HCT116 (cell line): ENCODE measurements around the gene ITSN1. TPM values are rescaled to one million over a fixed set of nuclear protein-coding genes. Genes with fewer than 3 reads are reported as not detected.

Experiments used
- ATAC-seq: fragments of 200-7000 bp; cut with Tn5 transposase; 2 replicates; pipeline ENCODE4 v1.9.1; 2020; ENCODE audit warnings: mild to moderate bottlenecking, moderate library complexity
- BruUV-seq: library from RNA; stranded (reverse); fragments of 400-500 nt; replicated peaks from 2 replicates; lab custom pipeline; 2021; lab: Mats Ljungman, UMichigan
- CTCF ChIA-PET: fragments of 300-600 bp; sonication (Branson Sonifier 250); formaldehyde crosslinking; loops from one replicate; lab custom pipeline; 2021; ENCODE audit warnings: antibody characterized with exemption; lab: Charles Lee
- POLR2A ChIA-PET: fragments of 300-600, 350-600 bp; sonication (Branson Sonifier 250); formaldehyde crosslinking; loops from one replicate; lab custom pipeline; 2021; ENCODE audit warnings: antibody characterized with exemption; lab: Charles Lee
- RAD21 ChIA-PET, 2 experiments: fragments of 300-600 bp; sonication (Branson Sonifier 250); formaldehyde crosslinking; loops; one replicate each; lab custom pipeline; 2023; ENCODE audit warnings: low total read pairs in 2 of 2; ENCODE audit not compliant: uncharacterized antibody in 2 of 2, unreplicated experiment in 2 of 2, low non-redundant PET in 1 of 2; lab: Charles Lee
- DNase-seq: peaks from one replicate; pipeline ENCODE4 v3.0.0-alpha.2; 2010; ENCODE audit warnings: low read depth, low spot score
- H2AFZ ChIP-seq: fragments of 200-600 bp; shearing (Covaris generic), sonication (generic); 2 replicates; pipeline ENCODE4 v1.6.1; 2017; ENCODE audit warnings: low read depth, mixed run types, mixed read lengths, antibody characterized with exemption, low read length; ENCODE audit not compliant: poor library complexity, severe bottlenecking
- H3K27ac ChIP-seq: 2 replicates; pipeline ENCODE4 v1.5.1; 2012; ENCODE audit warnings: low read depth, low read length
- H3K27me3 ChIP-seq: fragments of 200-600 bp; sonication (generic); 2 replicates; pipeline ENCODE4 v1.6.1; 2016; ENCODE audit warnings: mixed run types, low read length, mixed read lengths; ENCODE audit not compliant: insufficient read depth
- H3K36me3 ChIP-seq, 2 experiments: fragments of 200-500 bp in 1 of 2; fragments of 200-600 bp in 1 of 2; sonication (Bioruptor generic) in 1 of 2; sonication (generic) in 1 of 2; 2 replicates each; pipeline versions ENCODE4 v1.5.1 to v1.6.1; 2014 to 2016; ENCODE audit warnings: low read length in 2 of 2, inconsistent platforms in 1 of 2, mixed read lengths in 1 of 2, mixed run types in 1 of 2; ENCODE audit not compliant: insufficient read depth in 2 of 2, control insufficient read depth in 1 of 2
- H3K4me1 ChIP-seq, 2 experiments: fragments of 200-600 bp in 1 of 2; sonication (generic) in 1 of 2; 2 replicates each; pipeline versions ENCODE4 v1.5.1 to v1.6.1; 2012 to 2017; ENCODE audit warnings: low read length in 2 of 2, inconsistent platforms in 1 of 2, mild to moderate bottlenecking in 1 of 2, mixed read lengths in 1 of 2, mixed run types in 1 of 2, moderate library complexity in 1 of 2; ENCODE audit not compliant: insufficient read depth in 2 of 2, control insufficient read depth in 1 of 2
- H3K4me2 ChIP-seq: fragments of 200-600 bp; sonication (generic); 2 replicates; pipeline ENCODE4 v1.6.1; 2017; ENCODE audit warnings: mixed run types, low read length, mixed read lengths
- H3K4me3 ChIP-seq, 2 experiments: fragments of 200-600 bp in 1 of 2; sonication (generic) in 1 of 2; replicated peaks in 1 of 2; 2 replicates each; pipeline ENCODE4 v1.5.1; 2011 to 2016; ENCODE audit warnings: low read length in 2 of 2, control low read depth in 1 of 2, low read depth in 1 of 2, mild to moderate bottlenecking in 1 of 2, mixed read lengths in 1 of 2, mixed run types in 1 of 2
- H3K79me2 ChIP-seq: fragments of 200-600 bp; sonication (generic); 2 replicates; pipeline ENCODE4 v1.6.1; 2017; ENCODE audit warnings: mild to moderate bottlenecking, mixed run types, low read length, moderate library complexity, mixed read lengths; ENCODE audit not compliant: insufficient read depth
- H3K9ac ChIP-seq: fragments of 200-600 bp; sonication (generic); 2 replicates; pipeline ENCODE4 v1.6.1; 2016; ENCODE audit warnings: low read length, mixed read lengths
- H3K9me2 ChIP-seq: fragments of 200-600 bp; sonication (generic), shearing (Covaris generic); 2 replicates; pipeline ENCODE4 v1.6.1; 2017; ENCODE audit warnings: mixed run types, mild to moderate bottlenecking, moderate library complexity; ENCODE audit not compliant: insufficient read depth
- H3K9me3 ChIP-seq, 2 experiments: fragments of 200-500 bp in 1 of 2; fragments of 200-600 bp in 1 of 2; sonication (Bioruptor generic) in 1 of 2; sonication (generic) in 1 of 2; 2 replicates each; pipeline ENCODE4 v1.6.1; 2014 to 2017; ENCODE audit warnings: low read length in 2 of 2, mixed read lengths in 2 of 2, inconsistent platforms in 1 of 2, low read depth in 1 of 2, mild to moderate bottlenecking in 1 of 2, mixed run types in 1 of 2, moderate library complexity in 1 of 2; ENCODE audit not compliant: control insufficient read depth in 1 of 2, insufficient read depth in 1 of 2
- H4K20me1 ChIP-seq: fragments of 200-600 bp; sonication (generic), shearing (Covaris generic); 2 replicates; pipeline ENCODE4 v1.6.1; 2017; ENCODE audit warnings: mixed run types, mild to moderate bottlenecking, moderate library complexity; ENCODE audit not compliant: insufficient read depth
- ATF3 ChIP-seq: IDR thresholded peaks from 2 replicates; pipeline ENCODE4 v1.6.1; 2012
- CBX3 ChIP-seq: IDR thresholded peaks from 2 replicates; pipeline ENCODE4 v1.6.1; 2012; ENCODE audit warnings: low read depth
- CEBPB ChIP-seq: IDR thresholded peaks from 2 replicates; pipeline ENCODE4 v1.6.1; 2012; ENCODE audit warnings: low read depth
- EGR1 ChIP-seq: IDR thresholded peaks from 2 replicates; pipeline ENCODE4 v1.6.1; 2012; ENCODE audit warnings: low read depth
- ELF1 ChIP-seq: IDR thresholded peaks from 2 replicates; pipeline ENCODE4 v1.6.1; 2012; ENCODE audit warnings: low read depth, borderline replicate concordance
- EZH2 ChIP-seq: fragments of 200-600 bp; sonication (generic); IDR thresholded peaks from 2 replicates; pipeline ENCODE4 v1.6.1; 2017; ENCODE audit warnings: antibody characterized with exemption, mixed run types
- FOSL1 ChIP-seq: IDR thresholded peaks from 2 replicates; pipeline ENCODE4 v1.6.1; 2012; ENCODE audit warnings: low read depth
- JUND ChIP-seq: IDR thresholded peaks from 2 replicates; pipeline ENCODE4 v1.6.1; 2012
- POLR2A ChIP-seq: IDR thresholded peaks from 2 replicates; pipeline ENCODE4 v1.7.0; 2011; ENCODE audit warnings: borderline replicate concordance; ENCODE audit not compliant: insufficient read depth, insufficient read length; ENCODE audit errors: extremely low read depth
- REST ChIP-seq: IDR thresholded peaks from 2 replicates; pipeline ENCODE4 v1.6.1; 2012; ENCODE audit warnings: low read depth
- SRF ChIP-seq: IDR thresholded peaks from 2 replicates; pipeline ENCODE4 v1.6.1; 2012; ENCODE audit warnings: low read depth
- TCF7L2 ChIP-seq: IDR thresholded peaks from 2 replicates; pipeline ENCODE4 v1.7.0; 2011; ENCODE audit warnings: borderline replicate concordance, inconsistent platforms; ENCODE audit not compliant: insufficient read depth, insufficient read length; ENCODE audit errors: extremely low read depth
- YY1 ChIP-seq: IDR thresholded peaks from 2 replicates; pipeline ENCODE4 v1.6.1; 2011; ENCODE audit warnings: low read length, low read depth, moderate library complexity, mild to moderate bottlenecking; ENCODE audit not compliant: insufficient replicate concordance; ENCODE audit errors: extremely low read depth
- ZBTB33 ChIP-seq: IDR thresholded peaks from 2 replicates; pipeline ENCODE4 v1.6.1; 2011; ENCODE audit warnings: mild to moderate bottlenecking, low read length, moderate library complexity; ENCODE audit not compliant: insufficient replicate concordance; ENCODE audit errors: extremely low read depth
- intact Hi-C: fragments of 100-400 bp; cut with micrococcal nuclease; formaldehyde crosslinking; loops from 2 replicates; pipeline ENCODE4 v1.10.0; 2022
- total RNA-seq: library from RNA; stranded (reverse); gene quantifications from one replicate; pipeline ENCODE4 v1.2.1, GENCODE V29; 2021; ENCODE audit not compliant: unreplicated experiment
- TF ChIP-seq, protein P1 (sequence below): IDR thresholded peaks from 2 replicates; pipeline ENCODE4 v1.6.1; 2012

Gene ITSN1
- total RNA-seq, 1 experiment from 2014 or later, result 25.8 TPM

DNA sequence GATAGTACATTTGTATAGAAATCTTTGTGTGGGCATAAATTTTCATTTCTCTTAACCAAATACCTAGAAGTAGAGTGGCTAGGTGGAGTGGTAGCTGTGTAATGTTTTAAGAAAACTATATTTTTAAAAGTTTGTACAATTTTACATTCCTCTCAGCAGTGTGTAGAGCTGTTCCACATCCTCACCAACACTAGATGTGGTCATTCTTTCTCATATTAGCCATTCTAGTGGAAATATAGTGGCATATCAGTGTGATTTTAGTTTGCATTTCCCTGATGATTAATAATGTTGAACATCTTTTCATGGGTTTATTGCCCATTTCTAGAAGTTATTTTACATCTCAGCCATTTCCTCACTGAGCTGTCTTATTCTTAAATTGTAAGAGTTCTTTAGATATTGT is 65.5 kb downstream of the ITSN1 start:
- ChIA-PET CTCF (no interaction called here), POLR2A (no interaction called here), RAD21 (no interaction called here)
- Histone ChIP-seq H3K27me3 (no peaks in the 10 kb centered on the region), H3K4me3 (no peak overlapping the region), H3K79me2 (peaks cover 25% of the 10 kb centered on the region), H3K4me1 (peaks cover 0 to 10% of the 10 kb centered on the region in 2 experiments; a peak in 2 of 4 replicates), H4K20me1 (no peaks in the 10 kb centered on the region), H2AFZ (no peak overlapping the region), H3K36me3 (no peaks in the 10 kb centered on the region), H3K27ac (no peak overlapping the region), H3K9me3 (no peaks in the 10 kb centered on the region), H3K9ac (no peak overlapping the region), H3K4me2 (no peak overlapping the region), H3K9me2 (no peaks in the 10 kb centered on the region)
- no TSS peak for BruUV-seq
- ATAC-seq (no peak), DNase-seq (no peak)
- intact Hi-C loops, result no loop called here
- TF ChIP-seq CBX3 (no peak), JUND (no peak), SRF (no peak), EZH2 (no peak), ATF3 (no peak), REST (no peak)

DNA sequence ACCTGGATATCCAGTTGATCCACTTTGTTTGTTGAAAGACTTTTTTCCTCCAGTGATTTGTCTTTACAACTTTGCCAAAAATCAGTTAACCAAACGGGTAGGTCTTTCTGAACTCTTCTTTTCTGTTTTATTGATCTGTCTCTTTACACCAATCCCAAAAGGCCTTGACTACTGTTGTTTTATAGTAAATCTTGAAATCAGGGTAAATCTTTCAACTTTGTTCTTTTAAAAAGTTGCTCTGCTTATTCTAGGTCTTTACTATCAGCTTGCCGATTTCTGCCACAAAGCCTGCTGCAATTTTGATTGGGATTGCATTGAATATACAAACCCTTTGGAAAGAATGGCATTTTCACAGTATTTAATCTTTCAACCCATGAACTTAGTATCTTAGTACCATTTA is 66.6 kb downstream of the ITSN1 start:
- ChIA-PET POLR2A (no interaction called here), CTCF (no interaction called here), RAD21 (no interaction called here)
- no peak overlapping the region for H3K4me3 ChIP-seq
- peaks cover 0 to 10% of the 10 kb centered on the region in 2 experiments; a peak in 2 of 4 replicates for H3K4me1 ChIP-seq
- H3K36me3 ChIP-seq, result no peaks in the 10 kb centered on the region
- H3K9me3 ChIP-seq, result no peaks in the 10 kb centered on the region
- H3K79me2 ChIP-seq, result peaks cover 25% of the 10 kb centered on the region
- no peak overlapping the region for H3K27ac ChIP-seq
- H3K27me3 ChIP-seq, result no peaks in the 10 kb centered on the region
- no peak overlapping the region for H2AFZ ChIP-seq
- no peak overlapping the region for H3K9ac ChIP-seq
- DNase-seq, result no peak
- intact Hi-C loops, result no loop called here
- peak overlapping the region; percentile 2; the same call in 1 of the 2 replicates for H3K4me2 ChIP-seq
- ATAC-seq, result no peak
- H3K9me2 ChIP-seq, result no peaks in the 10 kb centered on the region
- BruUV-seq, result no TSS peak
- no peaks in the 10 kb centered on the region for H4K20me1 ChIP-seq
- TF ChIP-seq ELF1 (no peak), TCF7L2 (no peak), EGR1 (no peak), ZBTB33 (no peak), FOSL1 (no peak), ATF3 (no peak), YY1 (no peak), CEBPB (no peak), SRF (no peak), POLR2A (no peak)
- TF ChIP-seq, protein P1, sequence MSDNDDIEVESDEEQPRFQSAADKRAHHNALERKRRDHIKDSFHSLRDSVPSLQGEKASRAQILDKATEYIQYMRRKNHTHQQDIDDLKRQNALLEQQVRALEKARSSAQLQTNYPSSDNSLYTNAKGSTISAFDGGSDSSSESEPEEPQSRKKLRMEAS, result no peak
